ENCODE results near the gene ETDC. TPM values are rescaled to one million over a fixed set of nuclear protein-coding genes. Genes with fewer than 3 reads are reported as not detected.
"Not testable (repeated sequence)": the region's sequence is repeated elsewhere in the genome, so short reads cannot be mapped to it uniquely, and the experiment has no call there.

The ETDC gene
- total RNA-seq: not detected
- long read RNA-seq: 0 reads

DNA sequence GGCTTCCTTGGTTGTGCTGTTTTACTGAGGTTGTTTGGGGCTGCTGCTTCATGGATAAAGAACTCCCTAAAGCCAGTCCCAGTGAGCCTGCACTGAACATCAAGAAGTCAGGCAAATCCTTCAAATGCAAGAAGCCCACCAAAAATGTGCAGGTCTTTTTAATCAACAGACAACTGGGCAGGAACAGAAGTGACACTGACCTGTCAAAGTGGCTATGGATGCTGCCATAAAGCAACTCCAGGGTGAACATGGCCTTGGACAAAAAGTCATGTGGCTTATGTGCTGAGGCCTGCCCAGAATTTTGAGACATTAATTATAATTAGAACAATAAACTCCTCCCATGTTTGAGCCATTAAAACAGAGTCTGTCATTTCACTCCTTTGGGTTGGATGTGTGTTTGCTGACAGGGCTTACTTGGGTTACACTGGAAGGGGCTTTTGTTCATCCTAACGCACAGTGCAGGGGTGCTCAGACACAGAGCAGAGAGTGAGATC is at the start of gene ETDC:
Gene ETDC (plus strand): TSS at position 51 of the 494 bp plus-strand sequence. CDS start 0 bp downstream, at position 51.
- intact Hi-C loops (cut with DNase I): no loop called here
- DNase-seq (ENCODE audit: low spot score): no peak

GRCh38 chrX:135260976-135261375 is 48.3 kb upstream of the ETDC start:
- DNase-seq (ENCODE audit: low spot score); intact Hi-C loops (cut with DNase I): not testable (repeated sequence)

DNA sequence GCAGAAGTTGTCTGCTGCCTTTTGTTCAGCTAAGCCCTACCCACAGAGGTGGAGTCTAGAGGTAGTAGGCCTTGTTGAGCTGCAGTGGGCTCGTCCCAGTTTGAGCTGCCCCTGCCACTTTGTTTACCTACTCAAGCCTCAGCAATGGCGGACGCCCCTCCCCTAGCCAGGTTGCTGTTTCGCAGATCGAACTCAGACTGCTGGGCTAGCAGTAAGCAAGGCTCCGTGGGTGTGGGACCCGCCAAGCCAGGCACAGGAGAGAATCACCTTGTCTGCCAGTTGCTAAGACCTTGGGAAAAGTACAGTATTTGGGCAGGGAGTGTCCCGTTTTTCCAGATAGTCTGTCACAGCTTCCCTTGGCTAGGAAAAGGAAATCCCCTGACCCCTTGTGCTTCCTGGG is 45.9 kb upstream of the ETDC start:
- DNase-seq (ENCODE audit: low spot score); intact Hi-C loops (cut with DNase I): not testable (repeated sequence)

DNA sequence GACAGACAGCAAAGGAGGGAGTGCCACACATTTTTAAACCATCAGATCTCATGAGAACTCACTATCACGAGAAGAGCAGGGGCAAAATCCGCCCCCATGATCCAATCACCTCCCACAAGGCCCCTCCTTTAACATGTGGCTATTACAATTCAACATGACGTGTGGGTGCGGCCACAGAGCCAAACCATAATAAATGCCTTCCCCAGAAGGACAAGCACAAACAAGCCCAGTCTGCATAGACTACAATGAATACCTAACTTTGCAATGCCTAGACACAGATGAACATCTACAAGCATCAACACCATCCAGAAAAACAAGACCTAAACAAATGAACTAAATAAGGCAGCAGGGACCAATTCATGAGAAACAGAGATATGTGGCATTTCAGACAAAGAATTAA is 45.1 kb upstream of the ETDC start:
- DNase-seq (ENCODE audit: low spot score): no peak
- intact Hi-C loops (cut with DNase I): no loop called here

DNA sequence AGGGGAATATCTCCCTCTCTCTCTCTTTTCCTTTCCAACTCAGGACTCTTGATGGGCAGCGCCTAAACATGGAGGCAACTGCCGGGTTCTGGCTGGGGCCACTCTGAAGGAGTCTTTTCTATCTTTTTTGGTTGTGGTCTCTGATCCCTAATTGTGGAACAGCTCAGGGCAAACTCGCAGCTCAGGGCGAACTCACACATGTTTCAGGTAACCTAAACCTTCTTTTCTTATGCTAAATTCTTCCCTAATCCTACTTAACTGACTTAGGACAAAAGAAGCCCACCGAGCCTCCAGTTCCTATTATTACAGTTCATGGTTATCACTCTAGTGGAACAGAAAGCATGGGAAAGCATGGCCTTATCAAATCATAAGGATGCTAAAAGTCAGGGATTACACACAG is 36.1 kb upstream of the ETDC start:
- DNase-seq (ENCODE audit: low spot score): no peak
- intact Hi-C loops (cut with DNase I): no loop called here

DNA sequence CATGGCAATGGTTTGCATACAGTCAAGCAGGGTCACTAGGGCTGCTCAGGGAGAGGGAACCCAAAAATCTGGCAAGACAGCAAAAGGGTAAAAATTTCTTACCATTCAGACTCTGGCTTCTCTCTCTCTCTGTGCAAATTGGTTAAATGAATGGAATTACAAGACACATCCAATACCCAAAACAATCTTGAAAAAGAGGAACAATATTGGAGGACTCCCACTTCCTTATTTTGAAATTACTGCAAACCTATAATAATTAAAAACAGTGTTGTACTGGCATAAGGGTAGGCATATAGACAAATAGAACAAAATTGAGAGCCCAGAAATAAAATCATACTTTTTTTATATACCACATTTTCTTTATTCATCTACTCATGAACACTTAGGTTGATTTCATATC is 33.3 kb upstream of the ETDC start:
- DNase-seq (ENCODE audit: low spot score): no peak
- intact Hi-C loops (cut with DNase I): no loop called here

GRCh38 chrX:135287266-135287823 is 21.9 kb upstream of the ETDC start:
- intact Hi-C loops (cut with DNase I): no loop called here
- DNase-seq (ENCODE audit: low spot score): no peak

- DNase-seq (ENCODE audit: low spot score): peak; percentile 82
- intact Hi-C loops (cut with DNase I): no loop called here
Observed at GRCh38 chrX:135295238-135295943, 13.9 kb upstream of the ETDC start.

GRCh38 chrX:135295944-135296305 is 13.4 kb upstream of the ETDC start:
- intact Hi-C loops (cut with DNase I): no loop called here
- no peak for DNase-seq (ENCODE audit: low spot score)

DNA sequence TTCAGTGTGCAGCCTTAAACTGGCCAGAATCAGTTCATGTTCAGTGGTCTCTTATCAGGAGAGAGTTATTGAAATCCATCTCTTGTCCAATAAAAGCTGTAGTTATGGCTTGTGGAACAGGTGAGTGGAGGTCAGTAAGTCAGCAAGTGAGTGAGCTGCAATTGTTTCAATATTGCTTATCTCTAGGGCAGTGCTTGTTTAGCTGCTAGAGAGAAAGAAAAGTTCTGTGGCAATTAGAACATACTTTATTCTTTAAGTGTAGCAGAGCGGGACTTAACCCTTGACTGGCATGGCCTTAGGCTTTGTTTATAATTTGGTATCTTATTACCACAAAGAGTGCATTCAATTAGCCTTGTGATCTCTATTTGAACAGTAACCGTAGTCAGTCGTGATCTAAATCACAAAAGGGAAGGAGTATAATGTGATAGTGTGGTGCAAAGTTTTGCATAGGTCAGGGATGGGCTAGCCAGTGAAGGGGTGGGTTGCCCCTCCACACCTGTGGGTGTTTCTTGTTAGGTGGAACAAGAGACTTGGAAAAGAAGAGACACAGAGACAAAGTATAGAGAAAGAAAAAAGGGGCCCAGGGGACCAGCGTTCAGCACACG is 6.9 kb upstream of the ETDC start:
- intact Hi-C loops (cut with DNase I): no loop called here
- DNase-seq (ENCODE audit: low spot score): no peak

DNA sequence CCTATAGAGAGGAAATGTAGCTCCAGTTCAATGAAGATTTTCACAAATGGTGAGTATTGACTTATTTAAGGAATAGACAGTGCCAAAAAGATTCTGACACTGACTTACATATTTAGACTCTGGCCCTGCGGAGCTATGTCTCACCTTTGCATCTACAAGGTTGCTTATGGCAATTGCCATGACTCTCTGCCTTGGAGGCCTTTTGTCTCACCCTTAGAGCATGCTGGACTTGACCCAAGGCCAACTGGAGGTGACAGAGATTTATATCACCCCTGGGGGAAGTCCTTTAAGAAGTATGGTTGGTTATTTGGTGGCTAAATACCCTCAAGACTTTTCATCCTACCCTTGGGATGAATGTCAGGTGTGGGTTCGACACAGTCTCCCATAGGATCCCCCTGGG is 4.5 kb upstream of the ETDC start:
- intact Hi-C loops (cut with DNase I): no loop called here
- no peak for DNase-seq (ENCODE audit: low spot score)

- intact Hi-C loops (cut with DNase I): no loop called here
- DNase-seq (ENCODE audit: low spot score): no peak
Observed at GRCh38 chrX:135307171-135307570, 2.1 kb upstream of the ETDC start.

DNA sequence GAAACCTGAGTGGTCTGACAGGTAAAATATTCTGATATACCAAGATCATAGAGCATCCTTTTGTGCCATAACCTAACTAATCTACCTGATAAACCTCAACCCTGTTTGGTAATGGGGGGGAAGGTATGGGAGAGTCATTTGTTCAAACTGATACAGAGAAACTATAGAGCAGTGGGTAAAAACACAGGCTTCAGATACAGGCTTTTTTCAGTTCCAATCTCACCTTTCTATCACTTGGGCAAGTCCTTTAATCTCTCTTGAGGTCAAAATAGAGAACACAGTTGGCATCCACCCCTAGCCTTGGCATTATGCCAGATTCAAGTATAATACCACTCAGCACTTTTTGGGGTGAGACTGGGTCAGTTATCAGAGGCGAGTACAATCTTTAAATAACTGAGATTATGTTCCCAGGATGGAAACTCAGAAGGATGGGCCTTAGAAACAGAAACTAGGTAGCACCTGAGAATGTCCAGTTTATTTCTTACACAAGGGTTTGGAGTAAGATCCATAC is 880 bp upstream of the ETDC start:
- intact Hi-C loops (cut with DNase I): no loop called here
- DNase-seq (ENCODE audit: low spot score): no peak

GRCh38 chrX:135315864-135316263 is 6.6 kb downstream of the ETDC start:
- intact Hi-C loops (cut with DNase I): no loop called here
- DNase-seq (ENCODE audit: low spot score): no peak

DNA sequence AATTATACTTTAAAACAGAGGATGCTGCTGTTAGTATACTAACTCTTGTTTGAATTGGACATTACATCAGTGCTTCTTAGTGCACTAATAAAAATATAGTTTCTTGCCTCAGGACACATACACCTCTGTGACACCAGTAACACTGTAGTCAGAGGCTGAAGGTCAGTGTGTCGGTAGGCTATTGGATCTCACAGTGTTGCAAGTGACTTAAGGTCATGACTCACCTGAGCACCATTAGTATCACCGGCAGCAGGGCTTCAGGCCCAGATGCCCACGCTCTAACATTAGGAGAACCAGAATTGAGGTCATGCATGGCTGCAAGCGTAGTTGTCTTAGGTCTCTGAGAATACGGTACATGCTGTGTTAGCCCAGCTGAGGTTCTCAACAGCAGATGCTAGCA is 15.2 kb downstream of the ETDC start:
- no peak for DNase-seq (ENCODE audit: low spot score)
- intact Hi-C loops (cut with DNase I): no loop called here

DNA sequence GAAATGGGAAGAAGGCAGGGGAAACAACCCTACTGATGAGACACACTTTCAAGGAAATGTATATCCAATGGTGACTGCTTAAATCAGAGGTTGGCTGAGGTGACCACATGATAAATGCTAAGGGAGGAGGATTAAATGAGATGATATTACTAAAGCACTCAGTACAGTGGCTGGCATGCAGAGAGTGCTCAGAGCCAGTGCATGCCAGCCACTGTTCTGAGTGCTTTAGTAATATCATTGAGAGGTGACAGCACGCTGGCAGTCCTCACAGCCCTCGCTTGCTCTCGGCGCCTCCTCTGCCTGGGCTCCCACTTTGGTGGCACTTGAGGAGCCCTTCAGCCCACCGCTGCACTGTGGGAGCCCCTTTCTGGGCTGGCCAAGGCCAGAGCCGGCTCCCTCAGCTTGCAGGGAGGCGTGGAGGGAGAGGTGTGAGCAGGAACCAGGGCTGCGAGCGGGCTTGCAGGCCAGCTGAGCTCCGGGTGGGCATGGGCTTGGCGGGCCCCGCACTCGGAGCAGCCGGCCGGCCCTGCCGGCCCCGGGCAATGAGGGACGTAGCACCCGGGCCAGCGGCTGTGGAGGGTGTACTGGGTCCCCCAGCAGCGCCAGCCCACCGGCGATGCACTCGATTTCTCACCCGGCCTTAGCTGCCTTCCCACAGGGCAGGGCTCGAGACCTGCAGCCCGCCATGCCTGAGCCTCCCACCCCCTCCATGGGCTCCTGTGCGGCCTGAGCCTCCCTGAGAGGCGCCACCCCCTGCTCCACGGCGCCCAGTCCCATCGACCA is 15.9 kb downstream of the ETDC start:
- intact Hi-C loops (cut with DNase I); DNase-seq (ENCODE audit: low spot score): not testable (repeated sequence)

DNA sequence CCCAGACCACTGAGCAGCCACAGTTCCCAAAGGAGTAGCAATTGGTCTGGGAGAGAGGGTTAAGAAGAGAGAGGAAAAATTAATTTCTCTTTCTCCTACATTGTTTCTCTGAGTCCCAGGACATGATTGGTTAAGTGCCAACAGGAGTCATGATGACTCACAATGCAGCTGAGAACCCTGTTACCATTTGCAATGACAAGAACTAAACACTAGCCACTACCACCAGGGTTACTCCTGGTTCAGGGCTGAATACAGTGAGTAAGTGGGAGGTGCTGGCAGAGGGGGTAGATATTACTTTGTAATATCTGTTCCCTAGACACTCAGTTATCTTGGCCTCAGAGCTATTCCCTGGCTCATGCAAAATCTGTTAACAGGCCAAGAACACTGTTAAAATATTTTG is 18.0 kb downstream of the ETDC start:
- intact Hi-C loops (cut with DNase I): no loop called here
- DNase-seq (ENCODE audit: low spot score): no peak

GRCh38 chrX:135328421-135329005 is 19.2 kb downstream of the ETDC start:
- intact Hi-C loops (cut with DNase I): no loop called here
- DNase-seq (ENCODE audit: low spot score): no peak

DNA sequence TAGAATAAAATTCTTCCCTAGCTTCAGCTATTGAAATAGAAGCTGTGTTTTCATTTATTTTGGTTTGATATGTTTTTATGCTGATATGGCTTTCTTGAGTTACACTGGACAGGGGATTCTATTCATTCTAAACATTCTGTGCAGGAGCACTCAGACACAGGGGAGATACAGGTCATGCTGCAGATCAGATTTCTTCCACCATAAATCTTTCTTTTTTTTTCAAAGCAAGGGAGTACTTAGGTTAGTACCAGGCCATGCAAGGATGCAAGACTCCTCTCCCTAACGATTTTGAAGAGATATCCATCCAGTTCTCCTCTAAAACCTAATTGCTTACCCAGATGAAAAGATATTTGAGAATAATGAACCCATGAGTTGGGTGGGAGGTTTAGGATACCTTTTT is 21.4 kb downstream of the ETDC start:
- DNase-seq (ENCODE audit: low spot score): no peak
- intact Hi-C loops (cut with DNase I): no loop called here

DNA sequence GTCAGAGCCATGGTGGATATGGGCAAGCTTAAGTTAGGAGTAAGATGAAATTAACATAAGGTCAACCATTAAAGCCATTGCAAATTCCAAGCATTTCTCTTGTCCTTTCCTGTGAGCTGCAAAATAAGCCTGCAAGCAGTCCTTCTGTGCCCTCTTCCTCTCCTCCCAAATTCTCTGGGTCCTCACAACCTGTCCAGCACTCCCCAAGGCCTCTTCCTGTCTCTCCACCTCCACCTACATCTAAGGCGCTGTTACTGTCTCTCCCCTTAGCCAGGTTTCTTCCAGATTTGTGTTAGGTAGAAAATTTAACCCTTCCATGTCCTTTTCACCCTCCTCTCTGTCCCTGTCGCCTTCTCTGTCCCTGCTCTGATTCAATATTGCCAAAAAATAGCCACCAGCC is 22.2 kb downstream of the ETDC start:
- no peak for DNase-seq (ENCODE audit: low spot score)
- intact Hi-C loops (cut with DNase I): no loop called here
